Measurements from ENCODE around the gene HCFC2.

Gene HCFC2

GRCh38 chr12:104137001-104137901 lies 72.9 kb downstream of the HCFC2 start:
- peak overlapping the region; percentile 75 for H3K4me3 ChIP-seq (replicated peaks; ENCODE audit: insufficient read depth, low read length)
- no peaks in the 10 kb centered on the region for H3K27me3 ChIP-seq (ENCODE audit: insufficient read depth, poor library complexity, severe bottlenecking)
- peak overlapping the region; percentile 91 for H3K27ac ChIP-seq (replicated peaks)
- no peak for TF ChIP-seq REST (IDR thresholded peaks at IDR 0.05; ENCODE audit: insufficient replicate concordance, low read depth)
- peak; percentile 61 for TF ChIP-seq POLR2AphosphoS5 (IDR thresholded peaks at IDR 0.05; ENCODE audit: low read depth)
- peak; percentile 23 to 66 for DNase-seq (ENCODE audit: low read depth in 1 of 2, low spot score in 1 of 2)

DNA sequence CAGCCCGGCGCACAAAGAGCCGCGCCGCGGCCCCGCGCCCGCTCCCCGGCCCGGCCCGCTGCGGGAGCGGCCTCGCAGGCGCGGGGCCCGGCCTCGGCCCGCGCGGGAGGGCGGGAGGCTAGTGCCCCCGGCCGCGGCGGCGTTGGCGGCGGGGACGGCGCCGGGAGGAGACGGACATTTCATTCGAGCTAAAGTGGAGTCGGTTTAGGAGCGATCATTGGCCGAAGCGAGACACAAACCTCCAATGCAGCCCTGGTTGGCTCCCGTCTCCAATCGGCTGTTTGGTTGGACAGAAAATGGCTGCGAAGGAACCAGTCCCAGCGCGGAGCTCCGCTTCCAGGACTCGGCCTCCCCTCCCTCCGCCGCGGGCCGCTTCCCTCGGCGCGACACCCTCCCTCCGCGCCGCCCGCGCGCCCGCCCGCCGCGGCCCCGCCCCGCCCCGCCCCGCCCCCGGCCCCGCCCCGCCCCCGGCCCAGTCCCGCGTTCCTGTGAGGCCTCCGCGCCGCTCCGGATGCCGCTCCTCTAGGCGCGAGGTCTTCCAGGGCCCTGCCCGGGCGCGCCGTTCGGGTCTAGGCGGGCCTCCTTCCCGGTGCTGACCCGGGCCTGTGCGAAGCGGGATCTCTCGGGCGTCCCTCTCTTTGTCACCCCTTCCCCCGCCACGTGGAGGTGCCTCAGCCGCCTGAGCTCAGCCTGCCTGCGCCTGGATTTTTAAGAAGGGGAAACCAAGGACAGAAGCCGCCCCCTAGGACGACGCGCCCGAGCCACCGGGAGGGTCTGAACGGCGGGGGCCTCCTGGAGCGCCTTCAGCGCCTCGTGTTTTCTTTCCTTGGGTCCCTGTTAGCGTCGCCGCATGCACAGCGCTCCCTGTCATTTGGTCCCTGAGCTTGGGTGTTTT lies 73.8 kb downstream of the HCFC2 start, which contains the start of gene NFYB:
Gene NFYB, minus strand, starts transcription at position 309 of the 895 bp plus-strand sequence. CDS start 2,757 bp downstream, outside the sequence.
- Histone ChIP-seq H3K27ac (replicated peaks) (peak within 1 kb of the TSS; percentile 91), H3K27me3 (ENCODE audit: insufficient read depth, poor library complexity, severe bottlenecking) (no peaks in the 10 kb centered on the region), H3K4me3 (replicated peaks; ENCODE audit: insufficient read depth, low read length) (peak within 1 kb of the TSS; percentile 75)
- TF ChIP-seq, protein P1, sequence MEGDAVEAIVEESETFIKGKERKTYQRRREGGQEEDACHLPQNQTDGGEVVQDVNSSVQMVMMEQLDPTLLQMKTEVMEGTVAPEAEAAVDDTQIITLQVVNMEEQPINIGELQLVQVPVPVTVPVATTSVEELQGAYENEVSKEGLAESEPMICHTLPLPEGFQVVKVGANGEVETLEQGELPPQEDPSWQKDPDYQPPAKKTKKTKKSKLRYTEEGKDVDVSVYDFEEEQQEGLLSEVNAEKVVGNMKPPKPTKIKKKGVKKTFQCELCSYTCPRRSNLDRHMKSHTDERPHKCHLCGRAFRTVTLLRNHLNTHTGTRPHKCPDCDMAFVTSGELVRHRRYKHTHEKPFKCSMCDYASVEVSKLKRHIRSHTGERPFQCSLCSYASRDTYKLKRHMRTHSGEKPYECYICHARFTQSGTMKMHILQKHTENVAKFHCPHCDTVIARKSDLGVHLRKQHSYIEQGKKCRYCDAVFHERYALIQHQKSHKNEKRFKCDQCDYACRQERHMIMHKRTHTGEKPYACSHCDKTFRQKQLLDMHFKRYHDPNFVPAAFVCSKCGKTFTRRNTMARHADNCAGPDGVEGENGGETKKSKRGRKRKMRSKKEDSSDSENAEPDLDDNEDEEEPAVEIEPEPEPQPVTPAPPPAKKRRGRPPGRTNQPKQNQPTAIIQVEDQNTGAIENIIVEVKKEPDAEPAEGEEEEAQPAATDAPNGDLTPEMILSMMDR (IDR thresholded peaks at IDR 0.05; ENCODE audit: insufficient read depth, low read length), result no peak
- TF ChIP-seq SPI1 (IDR thresholded peaks at IDR 0.05; ENCODE audit: borderline replicate concordance, low read depth), result no peak; the same call in 1 of the 2 replicates
- no peak; the same call in 1 of the 2 replicates for TF ChIP-seq POLR2AphosphoS5 (IDR thresholded peaks at IDR 0.05; ENCODE audit: low read depth)
- TF ChIP-seq GABPA (IDR thresholded peaks at IDR 0.05; ENCODE audit: low read depth), result no peak
- DNase-seq (ENCODE audit: low read depth in 1 of 2, low spot score in 1 of 2), result peak; percentile 81 to 97

- TF ChIP-seq REST (IDR thresholded peaks at IDR 0.05; ENCODE audit: insufficient replicate concordance, low read depth), result no peak
- TF ChIP-seq, protein P1 (IDR thresholded peaks at IDR 0.05; ENCODE audit: insufficient read depth, low read length), result no peak
- no peak for TF ChIP-seq GABPA (IDR thresholded peaks at IDR 0.05; ENCODE audit: low read depth)
- TF ChIP-seq SPI1 (IDR thresholded peaks at IDR 0.05; ENCODE audit: borderline replicate concordance, low read depth), result no peak
- no peak for TF ChIP-seq POLR2AphosphoS5 (IDR thresholded peaks at IDR 0.05; ENCODE audit: low read depth)
- Histone ChIP-seq H3K27me3 (ENCODE audit: insufficient read depth, poor library complexity, severe bottlenecking) (no peaks in the 10 kb centered on the region), H3K4me3 (replicated peaks; ENCODE audit: insufficient read depth, low read length) (no peak overlapping the region), H3K27ac (replicated peaks) (peak overlapping the region; percentile 60; the same call in 1 of the 2 replicates)
- DNase-seq (ENCODE audit: low read depth in 1 of 2, low spot score in 1 of 2), result no peak
Measured at GRCh38 chr12:104138797-104139152, 74.4 kb downstream of the HCFC2 start.

DNA sequence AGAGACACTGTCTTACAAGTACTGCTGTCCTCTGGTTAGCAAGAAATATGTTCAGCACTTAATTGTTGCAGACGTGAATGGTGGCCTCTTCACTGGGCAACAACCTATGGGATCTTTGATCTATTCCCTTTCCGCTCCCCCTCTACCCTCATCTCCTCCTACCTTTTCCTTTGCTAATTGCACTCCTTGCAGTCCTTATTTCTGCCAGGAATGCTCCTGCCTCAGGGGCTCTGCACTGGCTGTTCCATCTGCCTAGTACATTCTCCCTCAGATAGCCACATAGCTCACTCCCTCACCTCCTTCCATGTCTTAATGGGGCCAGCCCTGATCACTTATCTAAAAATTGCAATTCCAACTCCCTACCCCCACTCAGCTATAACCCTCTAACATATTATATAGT lies 78.2 kb downstream of the HCFC2 start:
- DNase-seq (ENCODE audit: low read depth in 1 of 2, low spot score in 1 of 2), result no peak
- H3K4me3 ChIP-seq (replicated peaks; ENCODE audit: insufficient read depth, low read length), result no peak overlapping the region
- TF ChIP-seq, protein P1 (IDR thresholded peaks at IDR 0.05; ENCODE audit: insufficient read depth, low read length), result no peak
- no peak for TF ChIP-seq REST (IDR thresholded peaks at IDR 0.05; ENCODE audit: insufficient replicate concordance, low read depth)
- no peak for TF ChIP-seq SPI1 (IDR thresholded peaks at IDR 0.05; ENCODE audit: borderline replicate concordance, low read depth)
- TF ChIP-seq POLR2AphosphoS5 (IDR thresholded peaks at IDR 0.05; ENCODE audit: low read depth), result no peak
- TF ChIP-seq GABPA (IDR thresholded peaks at IDR 0.05; ENCODE audit: low read depth), result no peak
- no peaks in the 10 kb centered on the region for H3K27me3 ChIP-seq (ENCODE audit: insufficient read depth, poor library complexity, severe bottlenecking)
- H3K27ac ChIP-seq (replicated peaks), result no peak overlapping the region

Measured in HL-60 (cell line).